Ovary (tissue), 9 donors: Measurements from ENCODE around the gene MAST3. TPM values are rescaled to one million over a fixed set of nuclear protein-coding genes. Genes with fewer than 3 reads are reported as not detected.
A peak's percentile ranks its signal among the peaks of the same experiment; 100 is the strongest.

Source experiments
- DNase-seq, 5 donors: peaks; one replicate each; pipeline ENCODE4 v3.0.0-alpha.2; 2019 to 2020
- H3K27ac ChIP-seq, 2 donors: fragments of 200-600 bp; one replicate each; pipeline versions ENCODE4 v1.5.1 to v1.8.0; 2019 to 2022
- H3K27me3 ChIP-seq: fragments of 200-600 bp; one replicate; pipeline ENCODE4 v1.8.0; 2022
- H3K36me3 ChIP-seq: fragments of 200-600 bp; sonication (generic); one replicate; pipeline ENCODE4 v1.5.1; 2019
- H3K4me1 ChIP-seq: one replicate; pipeline ENCODE4 v1.8.1; 2013; ENCODE audit warnings: mild to moderate bottlenecking, moderate library complexity; ENCODE audit not compliant: insufficient read depth
- H3K4me3 ChIP-seq: fragments of 200-600 bp; sonication (generic); one replicate; pipeline ENCODE4 v1.5.1; 2017
- H3K9me3 ChIP-seq, 2 donors: fragments of 200-600 bp in 1 of 2; sonication (generic) in 1 of 2; one replicate each; pipeline versions ENCODE4 v1.5.1 to v1.8.1; 2013 to 2019; ENCODE audit warnings: mild to moderate bottlenecking in 1 of 2, moderate library complexity in 1 of 2
- EP300 ChIP-seq: sonication (generic); formaldehyde crosslinking; IDR thresholded peaks from one replicate; pipeline ENCODE4 v1.6.1; 2017; ENCODE audit warnings: antibody characterized with exemption
- POLR2A ChIP-seq: fragments of 450-650 bp; IDR thresholded peaks from one replicate; pipeline ENCODE4 v1.6.1; 2017; ENCODE audit warnings: antibody characterized with exemption, mild to moderate bottlenecking, moderate library complexity
- WGBS, 3 donors: extraction: QIAGEN DNeasy Blood & Tissue Kit in 1 of 3; methylation state at CpG; one replicate each; pipeline versions ENCODE4 v1.1.5 to v1.1.7; 2013 to 2017; 5-methylcytosine and 5-hydroxymethylcytosine counted together
- intact Hi-C, 4 donors: fragments of 100-400 bp; cut with DNase I; formaldehyde crosslinking; loops; one replicate each; pipeline versions ENCODE4 v1.11.0 to v1.15.1; 2022 to 2023
- polyA plus RNA-seq, 2 donors: library from polyadenylated mRNA; stranded (reverse); fragments of 200-250 nt in 1 of 2; fragments of 350-450 nt in 1 of 2; fragmentation: Illumina TruSeq in 1 of 2; extraction: RNeasy Lipid Tissue Mini Kit (QIAGEN cat#74804) in 1 of 2; gene quantifications; one replicate each; pipeline ENCODE4 v1.2.3, GENCODE V29; 2013 to 2014
- total RNA-seq, 7 donors: library from RNA; depleted of rRNA in 2 of 7; stranded (reverse); fragments of >200 nt in 2 of 7; fragmentation: NEBNext Ultra II Directional in 3 of 7; extraction: Animal tissue kit (Norgen Biotek cat#: 25700) in 3 of 7; gene quantifications; one replicate each; pipeline versions ENCODE4 v1.1.0 to v1.2.4, GENCODE V29; 2016 to 2023
- TF ChIP-seq, protein P1 (sequence below), 3 donors: fragments of 450-650 bp in 2 of 3; fragments of 200-600 bp in 1 of 3; IDR thresholded peaks; one replicate each; pipeline versions ENCODE4 v1.5.1 to v1.8.0; 2016 to 2022; ENCODE audit warnings: antibody characterized with exemption in 3 of 3, mild to moderate bottlenecking in 1 of 3
- donor health status: DM: no; HTN: no; CAD: no; lungs with moderate emphysema.
- donor health status: DM: no; HTN: no; CAD: no.
- donor health status: Bipolar disorder and iron deficiency.
- donor health status: DM: yes; HTN: yes; CAD: no.
- donor health status: DM: no; HTN: no; CAD: no.
- donor health status: DM: yes; HTN: yes; CAD: no.

The MAST3 gene
- total and polyA plus RNA-seq, 9 donors: 2.4 to 12.2 (median 9.9) TPM

DNA sequence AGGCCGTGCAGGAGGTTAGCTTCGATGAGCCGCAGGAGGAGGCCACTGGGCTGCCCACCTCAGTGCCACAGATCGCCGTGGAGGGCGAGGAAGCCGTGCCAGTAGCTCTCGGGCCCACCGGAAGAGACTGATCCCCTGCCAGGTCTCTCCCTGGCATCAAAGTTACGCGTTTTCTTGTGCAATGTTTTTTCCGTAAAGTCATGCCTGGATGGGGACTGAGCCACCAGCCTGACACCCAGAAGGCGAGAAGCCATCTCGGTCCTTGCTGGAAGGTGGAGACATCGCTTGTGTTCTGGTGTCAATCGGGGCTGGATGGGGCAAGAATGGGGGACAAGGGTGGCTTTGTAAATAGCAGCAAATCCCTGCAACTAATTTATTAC lies 52.0 kb downstream of the MAST3 start:
- intact Hi-C loops: no loop called here
- 87 to 90% (median 88%) methylated on average over 16 of the region's 16 CpGs for WGBS, 3 donors
- Histone ChIP-seq H3K4me3 (no peak overlapping the region), H3K9me3 (no peaks in the 10 kb centered on the region), H3K36me3 (no peaks in the 10 kb centered on the region), H3K4me1 (peaks cover 9% of the 10 kb centered on the region), H3K27ac (no peak overlapping the region), H3K27me3 (no peaks in the 10 kb centered on the region)
- peak in 1 of 5 donors; percentile 21 for DNase-seq
- TF ChIP-seq, protein P1, sequence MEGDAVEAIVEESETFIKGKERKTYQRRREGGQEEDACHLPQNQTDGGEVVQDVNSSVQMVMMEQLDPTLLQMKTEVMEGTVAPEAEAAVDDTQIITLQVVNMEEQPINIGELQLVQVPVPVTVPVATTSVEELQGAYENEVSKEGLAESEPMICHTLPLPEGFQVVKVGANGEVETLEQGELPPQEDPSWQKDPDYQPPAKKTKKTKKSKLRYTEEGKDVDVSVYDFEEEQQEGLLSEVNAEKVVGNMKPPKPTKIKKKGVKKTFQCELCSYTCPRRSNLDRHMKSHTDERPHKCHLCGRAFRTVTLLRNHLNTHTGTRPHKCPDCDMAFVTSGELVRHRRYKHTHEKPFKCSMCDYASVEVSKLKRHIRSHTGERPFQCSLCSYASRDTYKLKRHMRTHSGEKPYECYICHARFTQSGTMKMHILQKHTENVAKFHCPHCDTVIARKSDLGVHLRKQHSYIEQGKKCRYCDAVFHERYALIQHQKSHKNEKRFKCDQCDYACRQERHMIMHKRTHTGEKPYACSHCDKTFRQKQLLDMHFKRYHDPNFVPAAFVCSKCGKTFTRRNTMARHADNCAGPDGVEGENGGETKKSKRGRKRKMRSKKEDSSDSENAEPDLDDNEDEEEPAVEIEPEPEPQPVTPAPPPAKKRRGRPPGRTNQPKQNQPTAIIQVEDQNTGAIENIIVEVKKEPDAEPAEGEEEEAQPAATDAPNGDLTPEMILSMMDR (IDR thresholded peaks at IDR 0.05): no peak
- TF ChIP-seq EP300 (no peak), POLR2A (no peak)

DNA sequence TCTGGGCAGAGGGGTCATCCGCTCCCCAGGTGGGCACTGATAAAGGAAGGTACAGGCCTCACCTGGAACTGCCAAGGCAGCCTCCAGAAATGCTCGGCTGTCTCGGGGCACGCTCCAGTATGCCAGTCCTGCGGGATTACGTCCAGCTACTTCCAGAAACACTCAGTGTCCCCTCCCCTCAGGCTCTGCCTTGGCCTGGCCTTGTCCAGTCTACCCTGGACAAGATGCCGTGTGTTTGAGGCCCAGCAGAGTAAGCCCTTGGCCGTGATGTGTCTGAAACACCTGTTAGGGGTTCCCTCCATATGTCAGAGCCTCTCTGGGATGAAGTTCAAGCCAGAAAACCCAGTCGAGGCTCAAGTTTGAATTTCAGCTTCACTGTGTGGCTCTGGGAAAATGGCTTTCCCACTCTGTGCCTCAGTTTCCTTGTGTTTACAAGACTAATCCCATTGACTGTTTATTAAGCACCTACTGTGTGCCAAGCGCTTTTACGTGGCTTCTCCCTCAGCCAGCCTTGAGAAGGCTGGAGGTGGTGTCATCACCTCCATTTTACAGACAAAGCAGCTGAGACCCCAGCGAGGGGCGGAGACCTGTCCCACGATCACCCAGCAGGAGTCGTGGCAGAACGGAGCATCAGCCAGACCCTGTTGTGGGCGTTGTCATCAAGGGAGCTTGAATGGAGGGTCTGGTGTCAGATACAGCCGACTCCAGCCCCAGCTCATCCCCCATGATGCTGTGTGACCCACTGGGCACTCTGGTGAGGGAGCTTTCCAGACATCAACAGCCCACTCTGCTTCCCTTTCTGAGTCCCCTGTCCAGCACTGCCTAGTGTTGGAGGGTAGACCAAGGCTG lies 53.4 kb downstream of the MAST3 start:
- TF ChIP-seq EP300 (no peak), POLR2A (no peak)
- TF ChIP-seq, protein P1 (IDR thresholded peaks at IDR 0.05): no peak
- Histone ChIP-seq H3K4me3 (no peak overlapping the region), H3K9me3 (no peaks in the 10 kb centered on the region), H3K4me1 (peaks cover 9% of the 10 kb centered on the region), H3K27me3 (no peaks in the 10 kb centered on the region), H3K36me3 (no peaks in the 10 kb centered on the region), H3K27ac (peak overlapping the region in 1 of 2 donors; percentile 79)
- peak in 2 of 5 donors; percentile 27 to 52 for DNase-seq
- intact Hi-C loops: loop anchor here in 2 of 4 donors (5.0 to 10.0 kb wide), 3 partner anchors 34 to 74 kb away; partner anchors contain the start of gene PDE4C (in 1 of the 2)
- 78 to 84% (median 79%) methylated on average over 18 of the region's 18 CpGs for WGBS, 3 donors

GRCh38 chr19:18152442-18152816 lies 54.9 kb downstream of the MAST3 start:
- intact Hi-C loops: loop anchor here in 2 of 4 donors (5.0 to 10.0 kb wide), 3 partner anchors 35 to 72 kb away; partner anchors contain the start of gene PDE4C (in 1 of the 2)
- Histone ChIP-seq H3K36me3 (no peaks in the 10 kb centered on the region), H3K4me1 (peaks cover 18% of the 10 kb centered on the region), H3K27ac (peak overlapping the region; percentile 73 to 79), H3K27me3 (no peaks in the 10 kb centered on the region), H3K9me3 (no peaks in the 10 kb centered on the region), H3K4me3 (peak overlapping the region; percentile 66)
- peak; percentile 94 to 99 (median 98) for DNase-seq
- TF ChIP-seq EP300: no peak
- peak; percentile 2 for TF ChIP-seq POLR2A
- TF ChIP-seq, protein P1 (IDR thresholded peaks at IDR 0.05): peak; percentile 22 to 76 (median 74)
- 0% methylated on average over 22 of the region's 22 CpGs for WGBS, 3 donors

- Histone ChIP-seq H3K36me3 (no peaks in the 10 kb centered on the region), H3K27ac (peak within 1 kb of the TSS; percentile 73 to 79), H3K27me3 (no peaks in the 10 kb centered on the region), H3K9me3 (no peaks in the 10 kb centered on the region), H3K4me3 (peak within 1 kb of the TSS; percentile 66), H3K4me1 (peaks cover 18% of the 10 kb centered on the region)
- intact Hi-C loops: loop anchor here in 2 of 4 donors (5.0 to 10.0 kb wide), 3 partner anchors 36 to 72 kb away; partner anchors contain the start of gene PDE4C (in 1 of the 2)
- DNase-seq: peak; percentile 100
- TF ChIP-seq POLR2A (peak; percentile 49), EP300 (no peak)
- WGBS, 3 donors: 1% methylated on average over 34 to 86 of the region's 86 CpGs
Measured at GRCh38 chr19:18152817-18153555, 55.4 kb downstream of the MAST3 start, which contains the start of gene PIK3R2. Gene PIK3R2 (plus strand): TSS chr19:18153163. CDS start chr19:18155880, 2,717 bp downstream.
